SK-N-SH treated with all-trans-retinoic acid at 6 μM for 48 hours (cell line): Measurements from ENCODE around the gene CYBC1.

ENCODE experiments used
- BACH2 ChIP-seq: fragments of 250-450 bp; sonication (Bioruptor Pico); IDR thresholded peaks from 2 replicates; pipeline ENCODE4 v1.9.0; 2021; ENCODE audit warnings: mild to moderate bottlenecking, borderline replicate concordance
- ISL1 ChIP-seq: fragments of 250-450 bp; sonication (Bioruptor Pico); IDR thresholded peaks from 2 replicates; pipeline ENCODE4 v2.1.2; 2022; ENCODE audit warnings: mild to moderate bottlenecking, moderate library complexity
- OSR1 ChIP-seq: fragments of 250-450 bp; sonication (Bioruptor Pico); IDR thresholded peaks from 2 replicates; pipeline ENCODE4 v1.8.0; 2022; ENCODE audit warnings: moderate library complexity, mild to moderate bottlenecking, inconsistent platforms
- TOX ChIP-seq: fragments of 250-450 bp; sonication (Bioruptor Pico); IDR thresholded peaks from 2 replicates; pipeline ENCODE4 v1.8.0; 2021; ENCODE audit warnings: mild to moderate bottlenecking, moderate library complexity, borderline replicate concordance
- ZFP3 ChIP-seq: fragments of 250-450 bp; sonication (Bioruptor Pico); IDR thresholded peaks from 2 replicates; pipeline ENCODE4 v1.5.0; 2020; ENCODE audit warnings: mild to moderate bottlenecking, moderate library complexity
- ZNF565 ChIP-seq: fragments of 450-650 bp; formaldehyde crosslinking; conservative IDR thresholded peaks from 2 replicates; pipeline ENCODE4 v1.5.0; 2020; ENCODE audit warnings: low read depth, mild to moderate bottlenecking, moderate library complexity
- TF ChIP-seq, protein P1 (sequence below): fragments of 250-450 bp; sonication (Bioruptor Pico); IDR thresholded peaks from 2 replicates; pipeline ENCODE4 v1.8.0; 2020; ENCODE audit warnings: mild to moderate bottlenecking, moderate library complexity, borderline replicate concordance

DNA sequence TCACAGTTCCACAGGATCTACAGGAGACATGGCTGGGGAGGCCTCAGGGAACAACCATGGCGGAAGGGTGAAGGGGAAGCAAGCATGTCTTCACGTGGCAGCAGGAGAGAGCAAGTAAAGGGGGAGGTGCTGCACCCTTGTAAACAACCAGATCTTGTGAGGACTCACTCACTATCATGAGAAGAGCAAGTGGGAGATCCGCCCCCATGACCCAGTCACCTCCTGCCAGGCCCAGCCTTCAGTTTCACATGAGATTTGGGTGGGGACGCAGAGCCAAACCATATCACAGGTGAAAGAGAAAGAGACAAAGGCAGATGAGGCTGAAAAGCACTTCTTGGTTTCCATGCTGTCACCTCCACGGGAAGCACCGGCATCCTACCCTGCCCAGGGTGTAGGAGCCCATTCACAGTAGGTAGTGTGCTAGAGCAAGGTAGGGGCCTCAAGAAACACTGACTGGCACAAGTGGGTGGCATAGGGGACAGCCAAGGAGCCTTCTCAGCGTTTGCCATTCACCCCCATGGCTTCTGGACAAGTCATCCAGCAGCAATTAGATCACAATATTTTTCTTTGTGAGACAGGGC lies 14.6 kb upstream of the CYBC1 start:
- TF ChIP-seq, protein P1, sequence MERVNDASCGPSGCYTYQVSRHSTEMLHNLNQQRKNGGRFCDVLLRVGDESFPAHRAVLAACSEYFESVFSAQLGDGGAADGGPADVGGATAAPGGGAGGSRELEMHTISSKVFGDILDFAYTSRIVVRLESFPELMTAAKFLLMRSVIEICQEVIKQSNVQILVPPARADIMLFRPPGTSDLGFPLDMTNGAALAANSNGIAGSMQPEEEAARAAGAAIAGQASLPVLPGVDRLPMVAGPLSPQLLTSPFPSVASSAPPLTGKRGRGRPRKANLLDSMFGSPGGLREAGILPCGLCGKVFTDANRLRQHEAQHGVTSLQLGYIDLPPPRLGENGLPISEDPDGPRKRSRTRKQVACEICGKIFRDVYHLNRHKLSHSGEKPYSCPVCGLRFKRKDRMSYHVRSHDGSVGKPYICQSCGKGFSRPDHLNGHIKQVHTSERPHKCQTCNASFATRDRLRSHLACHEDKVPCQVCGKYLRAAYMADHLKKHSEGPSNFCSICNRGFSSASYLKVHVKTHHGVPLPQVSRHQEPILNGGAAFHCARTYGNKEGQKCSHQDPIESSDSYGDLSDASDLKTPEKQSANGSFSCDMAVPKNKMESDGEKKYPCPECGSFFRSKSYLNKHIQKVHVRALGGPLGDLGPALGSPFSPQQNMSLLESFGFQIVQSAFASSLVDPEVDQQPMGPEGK (CRISPR knock-in tag): no peak
- TF ChIP-seq TOX (CRISPR knock-in tag) (no peak), OSR1 (CRISPR knock-in tag) (no peak), ZNF565 (no peak), ISL1 (CRISPR knock-in tag) (no peak), ZFP3 (CRISPR knock-in tag) (no peak), BACH2 (CRISPR knock-in tag) (no peak)
